GM15510 (cell line): ENCODE results near the gene DAGLB.

Source experiments
- POLR2A ChIP-seq: IDR thresholded peaks from 3 replicates; pipeline ENCODE4 v1.6.1; 2011; ENCODE audit warnings: borderline replicate concordance; ENCODE audit not compliant: insufficient read length; ENCODE audit errors: extremely low read depth

DAGLB gene

DNA sequence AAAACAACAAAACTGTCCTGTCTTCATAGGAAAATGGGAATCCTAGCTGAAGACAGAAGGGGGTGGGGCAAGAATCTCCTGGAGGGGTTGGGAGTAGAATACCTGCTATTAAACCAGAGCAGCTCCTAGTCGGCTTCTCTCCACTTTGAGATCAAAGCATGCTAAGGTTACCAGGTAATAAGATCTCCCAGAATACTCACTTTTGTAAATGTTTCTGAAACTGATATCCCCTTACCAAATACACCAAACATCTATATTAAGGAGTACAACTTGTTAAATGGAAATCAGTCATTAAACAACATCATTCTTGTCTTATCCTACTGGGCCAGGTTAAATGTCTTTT is 29.5 kb upstream of the DAGLB start:
- no peak for TF ChIP-seq POLR2A

DNA sequence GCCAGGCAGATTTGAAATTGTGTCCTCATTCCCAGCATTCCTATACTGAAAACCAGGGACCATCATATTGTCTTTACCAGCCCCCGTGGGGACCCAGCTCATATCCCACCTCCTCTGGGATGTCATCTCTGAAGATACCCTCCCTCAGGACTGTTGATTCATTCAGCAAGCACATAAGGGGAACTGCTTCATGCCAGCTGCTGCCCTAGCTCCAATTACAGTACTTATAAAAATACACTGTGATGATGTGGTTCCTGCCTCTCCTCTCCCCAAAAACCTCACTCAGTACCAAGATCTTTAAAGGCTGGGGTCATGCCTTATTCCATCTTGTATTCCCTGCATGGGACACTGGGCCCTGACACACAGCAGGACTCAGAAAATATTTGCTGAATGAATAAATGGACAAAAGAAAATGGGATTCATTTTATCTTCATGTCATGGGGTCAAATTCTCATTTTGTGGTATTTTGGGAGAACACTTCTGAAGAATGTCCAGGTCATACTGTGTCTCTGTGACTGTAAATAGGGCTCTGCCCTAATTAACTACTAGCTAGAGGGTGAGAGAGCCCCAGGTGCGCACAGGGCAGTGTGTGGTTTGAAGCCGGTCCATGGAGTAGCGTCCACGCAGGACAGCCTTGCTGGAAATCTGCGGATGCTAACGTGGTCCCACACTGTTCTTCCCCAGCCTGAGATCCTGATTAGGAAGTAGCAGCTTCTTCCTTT is 29.0 kb upstream of the DAGLB start:
- TF ChIP-seq POLR2A: no peak

DNA sequence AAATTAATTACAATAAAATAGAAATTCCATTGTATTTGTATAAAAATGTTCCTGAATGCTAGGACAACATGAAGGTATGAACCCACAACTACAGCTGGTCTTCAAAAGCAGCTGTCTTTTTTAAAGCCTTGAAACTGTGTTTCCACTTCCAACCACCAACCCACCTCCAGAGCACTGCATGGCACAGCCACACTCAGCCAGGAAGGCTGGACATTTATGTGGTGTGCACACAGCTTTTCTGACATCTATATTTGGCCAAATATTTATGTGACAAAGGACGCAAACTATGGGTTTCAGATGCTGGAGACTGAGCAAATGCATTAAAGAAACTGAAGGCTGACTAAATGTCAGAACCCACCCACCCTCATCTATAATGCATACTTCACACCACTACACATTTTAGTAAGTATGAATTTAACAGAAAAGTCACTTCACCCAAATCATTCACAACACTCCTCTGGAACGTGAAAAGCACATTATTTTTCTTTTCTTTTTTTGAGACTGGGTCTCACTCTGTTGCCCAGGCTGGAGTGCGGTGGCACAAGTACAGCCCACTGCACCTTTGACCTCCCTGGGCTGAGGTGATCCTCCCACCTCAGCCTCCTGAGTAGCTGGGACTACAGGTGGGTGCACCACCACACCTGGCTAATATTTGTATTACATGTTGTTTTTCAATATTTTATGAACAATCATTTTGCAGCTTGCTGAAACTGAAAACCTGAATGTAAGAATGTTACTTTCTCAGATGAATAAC is 27.9 kb upstream of the DAGLB start:
- no peak for TF ChIP-seq POLR2A

DNA sequence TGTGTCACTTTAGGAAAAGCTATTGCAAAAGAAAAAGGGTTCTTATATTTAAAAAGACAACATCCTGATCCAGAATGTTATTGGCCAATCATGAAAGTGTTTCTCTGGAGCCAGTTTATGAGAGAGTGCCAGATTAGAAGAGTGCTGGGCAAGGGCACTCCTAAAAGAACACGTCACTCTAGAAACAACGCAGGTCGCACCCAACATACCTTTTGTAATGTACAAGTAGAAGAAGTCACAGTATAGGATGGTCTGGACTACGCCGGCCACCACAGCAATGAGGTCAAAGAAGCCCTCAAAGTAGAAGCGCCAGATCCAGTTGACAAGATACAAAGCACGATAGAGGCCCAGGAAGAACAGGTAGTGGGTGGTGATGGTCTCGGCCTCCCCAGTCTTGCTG is 18.1 kb upstream of the DAGLB start:
- TF ChIP-seq POLR2A: no peak

DNA sequence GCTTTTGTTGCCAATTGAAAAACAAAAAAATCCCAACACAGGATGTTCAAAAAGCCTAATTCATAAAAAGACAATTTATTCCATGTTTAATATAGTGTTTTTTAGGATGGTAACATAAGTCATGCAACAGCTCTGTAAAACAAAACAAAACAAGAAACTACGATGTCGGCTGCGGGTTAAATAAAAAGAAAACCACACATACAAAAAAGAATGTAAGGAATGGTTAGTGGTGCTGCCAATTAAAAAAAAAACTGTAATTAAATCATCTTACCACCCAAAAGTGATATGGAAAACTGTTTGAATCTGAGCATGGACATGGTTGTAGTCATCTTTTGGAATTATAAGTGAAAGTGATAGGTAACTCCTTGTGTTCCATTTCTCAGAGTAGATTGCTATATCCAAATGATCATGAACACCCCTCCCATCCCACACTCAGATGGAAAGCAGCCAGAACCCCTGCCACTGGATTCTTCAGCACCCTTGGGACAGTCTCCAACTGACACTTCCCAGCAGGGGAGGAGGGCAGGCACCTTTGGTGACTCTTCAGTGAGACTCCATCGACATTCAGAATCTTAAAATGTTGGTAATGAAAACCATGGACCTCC is 14.3 kb upstream of the DAGLB start:
- no peak for TF ChIP-seq POLR2A

DNA sequence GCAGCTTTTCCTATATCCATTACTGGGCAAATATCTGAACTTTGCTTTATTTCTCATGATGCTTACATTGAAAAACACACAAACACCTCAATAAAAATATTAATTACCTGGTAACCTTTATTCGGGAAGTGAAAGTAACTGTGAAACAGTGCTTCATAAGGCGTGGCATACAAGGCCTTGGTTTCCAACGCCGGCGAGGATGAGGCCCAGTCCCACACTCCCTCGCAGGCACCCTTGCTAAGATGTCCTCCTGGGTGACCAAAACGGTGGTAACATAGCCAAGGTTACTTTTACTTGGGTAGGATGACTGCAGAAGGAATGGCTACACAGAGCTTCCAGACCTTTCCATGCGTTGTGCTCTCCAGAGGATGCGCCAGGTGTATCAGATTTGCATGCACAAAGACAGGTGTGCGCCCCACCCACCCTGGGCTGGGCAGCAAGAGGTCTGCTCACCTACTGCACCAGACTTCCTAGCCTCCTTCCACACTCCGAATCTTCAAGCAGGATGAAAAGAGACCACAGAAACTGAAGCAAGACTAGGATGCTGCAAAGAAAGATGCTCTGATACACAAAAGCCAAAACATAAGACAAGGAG is 13.3 kb upstream of the DAGLB start:
- no peak for TF ChIP-seq POLR2A

DNA sequence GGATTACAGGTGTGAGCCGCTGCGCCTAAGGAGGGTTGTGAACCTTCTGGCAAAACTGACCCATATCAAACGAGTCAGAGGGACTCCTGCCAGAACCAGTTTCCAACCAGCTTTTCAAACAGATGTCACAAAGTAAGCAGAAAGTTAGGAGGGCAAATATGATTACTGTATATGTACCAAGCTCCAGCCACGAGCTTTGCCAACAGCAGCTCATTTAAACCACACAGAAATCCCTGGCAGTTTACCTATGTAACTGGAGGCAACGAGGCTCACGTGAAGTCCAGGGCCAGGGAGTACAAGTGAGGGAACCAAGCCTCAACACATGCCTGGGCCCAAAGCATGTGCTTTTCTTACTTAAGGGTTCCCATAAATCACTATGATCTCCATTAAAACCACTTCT is 12.5 kb upstream of the DAGLB start:
- TF ChIP-seq POLR2A: no peak

DNA sequence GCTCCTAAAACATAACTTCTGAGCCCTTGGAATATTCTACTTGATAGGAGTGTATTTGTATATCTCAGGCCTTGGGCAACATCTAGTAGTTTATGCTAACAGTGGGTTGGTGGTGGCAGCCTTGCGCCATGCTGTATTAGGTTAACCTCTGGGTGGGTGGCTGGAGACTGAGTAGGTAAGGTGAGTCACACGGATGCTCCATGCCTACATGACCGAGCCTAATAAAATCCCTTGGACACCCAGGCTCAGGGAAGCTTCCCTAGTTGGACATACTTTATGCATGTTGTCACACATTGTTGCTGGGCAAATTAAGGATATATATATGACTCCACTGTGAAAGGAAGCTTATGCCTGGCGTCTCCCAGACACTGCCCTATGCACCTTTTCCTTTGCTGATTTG is 6.0 kb upstream of the DAGLB start:
- no peak for TF ChIP-seq POLR2A

DNA sequence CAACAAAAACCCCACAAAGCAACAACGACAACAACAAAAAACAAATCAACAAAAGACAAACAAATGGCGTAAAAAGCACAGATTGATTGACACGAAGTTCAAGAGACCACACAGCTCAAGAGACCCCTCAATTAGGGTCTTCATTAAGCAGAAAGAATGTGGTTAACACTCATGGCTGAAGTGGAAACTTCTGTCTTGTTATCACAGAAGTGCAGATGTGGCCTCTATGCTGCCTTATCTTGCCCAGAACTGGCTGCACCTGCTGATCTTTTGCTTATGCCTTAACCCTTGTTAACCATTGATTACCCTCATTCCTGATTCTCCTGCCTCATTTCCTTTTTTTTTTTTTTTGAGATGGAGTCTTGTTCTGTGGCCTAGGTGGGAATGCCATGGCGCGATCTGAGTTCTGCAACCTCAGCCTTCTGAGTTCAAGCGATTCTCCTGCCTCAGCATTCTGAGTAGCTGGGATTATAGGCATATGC is 3.5 kb upstream of the DAGLB start:
- TF ChIP-seq POLR2A: no peak

DNA sequence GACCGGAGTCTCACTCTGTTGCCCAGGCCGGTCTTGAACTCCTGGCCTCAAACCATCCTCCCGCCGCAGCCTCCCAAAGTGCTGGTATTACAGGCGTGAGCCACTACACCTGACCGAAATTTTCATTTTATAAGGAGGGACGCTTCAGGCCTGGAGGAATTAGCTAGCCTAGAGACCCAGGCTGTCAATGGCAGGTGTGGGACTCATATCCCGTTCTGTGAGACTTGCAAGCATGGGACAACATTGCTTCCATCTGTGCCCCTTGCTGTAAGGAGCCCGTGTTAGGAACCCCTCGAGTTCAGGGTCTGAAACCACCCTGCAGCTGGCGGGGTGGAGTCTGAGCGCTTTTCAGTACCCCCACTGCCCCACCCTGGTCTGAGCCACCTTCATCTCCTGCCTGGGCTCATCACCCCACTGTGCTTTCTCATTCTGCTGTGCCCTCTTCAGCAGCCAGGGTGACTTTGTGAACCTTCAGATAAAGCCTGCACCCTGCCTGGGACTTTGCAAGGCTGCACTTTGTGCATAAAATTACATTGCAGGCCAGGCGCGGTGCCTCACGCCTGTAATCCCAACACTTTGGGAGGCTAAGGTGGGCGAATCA is 1.3 kb upstream of the DAGLB start:
- TF ChIP-seq POLR2A: no peak

DNA sequence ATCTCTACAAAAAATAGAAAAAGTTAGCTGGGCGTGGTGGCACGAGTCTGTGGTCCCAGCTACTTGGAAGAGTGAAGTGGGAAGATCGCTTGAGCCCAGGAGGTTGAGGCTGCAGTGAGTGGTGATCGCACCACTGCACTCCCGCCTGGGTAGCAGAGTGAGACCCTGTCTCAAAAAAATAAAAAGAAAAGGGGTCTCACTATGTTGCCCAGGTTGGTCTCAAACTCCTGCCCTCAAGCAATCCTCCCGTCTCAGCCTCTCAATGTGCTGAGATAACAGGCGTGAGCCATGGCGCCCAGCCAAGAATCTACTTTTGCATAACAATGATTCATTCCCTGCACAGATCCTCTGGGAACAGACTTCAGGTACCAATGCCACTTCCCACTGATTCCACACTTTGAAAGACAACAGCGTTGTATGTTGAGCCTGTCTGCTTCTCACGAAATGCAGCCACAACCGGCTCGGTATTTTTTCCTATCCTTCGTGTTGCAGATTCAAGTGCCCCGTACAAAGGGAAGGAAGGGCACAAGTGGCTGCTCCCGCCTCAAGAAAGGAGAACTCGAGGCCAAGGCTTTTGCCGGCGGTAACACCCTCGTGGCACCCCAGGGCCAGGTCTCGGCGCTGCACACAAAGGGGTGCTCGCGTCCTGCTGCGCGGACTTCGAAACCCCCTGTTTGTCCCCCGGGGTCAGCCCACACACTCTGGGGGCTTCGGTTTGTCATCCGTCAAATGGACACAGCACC is 745 bp downstream of the DAGLB start:
- no peak for TF ChIP-seq POLR2A

DNA sequence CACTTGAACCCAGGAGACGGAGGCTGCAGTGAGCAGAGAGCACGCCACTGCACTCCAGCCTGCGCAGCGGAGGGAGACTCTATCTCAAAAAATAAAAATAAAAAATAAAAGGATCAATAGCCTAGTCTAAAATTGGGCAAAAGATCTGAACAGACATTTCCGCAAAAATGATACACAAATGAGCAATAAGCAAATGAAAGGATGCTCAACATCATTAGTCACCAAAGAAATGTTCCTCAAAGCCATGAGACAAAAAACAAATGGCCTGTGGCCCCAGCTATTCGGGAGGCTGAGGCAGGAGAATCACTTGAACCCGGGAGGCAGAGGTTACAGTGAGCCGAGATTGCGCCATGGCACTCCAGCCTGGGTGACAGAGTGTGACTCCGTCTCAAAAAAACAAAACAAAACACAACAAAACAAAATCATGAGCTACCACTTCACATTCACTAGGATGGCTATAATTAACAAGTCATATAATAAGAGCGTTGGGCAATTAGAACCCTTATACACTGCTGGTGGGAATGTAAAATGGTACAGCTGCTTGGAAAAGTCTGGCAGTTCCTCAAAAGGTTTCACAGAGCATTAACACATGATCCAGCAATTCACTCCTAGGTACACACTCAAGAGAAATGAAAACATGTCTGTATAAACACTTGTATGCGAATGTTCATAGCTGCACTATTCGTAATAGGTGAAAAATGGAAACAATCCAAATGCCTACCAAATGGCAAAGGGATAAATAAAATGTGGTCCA is 3.1 kb downstream of the DAGLB start:
- TF ChIP-seq POLR2A: no peak

DNA sequence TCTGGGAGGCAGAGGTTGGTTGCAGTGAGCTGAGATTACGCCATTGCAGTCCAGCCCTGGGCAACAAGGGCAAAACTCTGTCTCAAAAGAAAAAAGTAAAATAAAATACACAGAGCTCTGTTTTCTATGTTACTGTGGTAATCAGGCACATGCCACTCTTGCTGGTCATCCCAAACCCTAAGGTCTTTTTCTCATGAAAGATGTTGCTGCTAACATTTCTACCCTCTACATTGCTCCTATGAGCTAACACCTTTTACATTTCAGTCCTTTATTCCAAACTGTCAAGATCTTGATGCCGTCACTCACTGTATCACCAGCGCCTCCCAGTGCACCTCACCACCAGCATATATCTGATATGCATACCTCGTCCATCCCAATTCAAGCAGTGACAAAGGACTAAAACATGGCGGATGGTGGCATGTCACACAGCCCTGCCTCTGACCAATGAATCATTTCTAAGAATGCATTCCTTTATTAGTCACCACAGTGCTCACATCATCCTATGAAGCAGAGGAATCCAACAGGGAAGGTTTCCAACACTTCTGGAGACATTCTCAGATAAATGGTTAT is 4.3 kb downstream of the DAGLB start:
- TF ChIP-seq POLR2A: no peak
